NB4 (cell line): Measurements from ENCODE around the gene NTSR2.

Source experiments
- DNase-seq: peaks from one replicate; pipeline ENCODE4 v3.0.0; 2010; ENCODE audit warnings: low read depth
- H3K4me3 ChIP-seq: one replicate; pipeline ENCODE4 v1.5.1; 2011; ENCODE audit warnings: mild to moderate bottlenecking, low read depth, low read length, moderate library complexity
- MYC ChIP-seq: IDR thresholded peaks from 2 replicates; pipeline ENCODE4 v1.6.1; 2011; ENCODE audit warnings: low read depth, low read length
- POLR2A ChIP-seq: IDR thresholded peaks from 2 replicates; pipeline ENCODE4 v1.6.1; 2011; ENCODE audit warnings: mild to moderate bottlenecking; ENCODE audit not compliant: insufficient read length; ENCODE audit errors: extremely low read depth
- TF ChIP-seq, protein P1 (sequence below): IDR thresholded peaks from 2 replicates; pipeline ENCODE4 v1.6.1; 2011; ENCODE audit warnings: low read depth, low read length
- TF ChIP-seq, protein P2 (sequence below): IDR thresholded peaks from one replicate; pipeline ENCODE4 v1.5.1; 2012; ENCODE audit warnings: low read depth, low read length

NTSR2 gene

DNA sequence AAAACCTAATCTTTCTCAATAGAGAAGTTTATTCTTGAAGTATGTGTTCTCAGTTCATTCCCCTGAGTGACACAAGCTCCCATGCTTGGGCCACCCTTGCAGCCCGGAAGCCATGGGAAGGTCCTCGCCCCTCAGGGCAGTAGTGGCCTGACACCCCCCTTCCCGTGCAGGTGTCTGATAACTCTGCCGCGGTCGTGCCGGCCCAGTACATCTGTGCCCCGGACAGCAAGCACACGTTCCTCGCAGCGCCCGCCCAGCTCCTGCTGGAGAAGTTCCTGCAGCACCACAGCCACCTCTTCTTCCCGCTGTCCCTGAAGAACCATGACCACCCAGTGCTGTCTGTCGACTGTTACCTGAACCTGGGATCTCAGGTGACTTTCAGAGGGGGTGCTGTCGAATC lies 32.4 kb downstream of the NTSR2 start:
- H3K4me3 ChIP-seq, result no peak overlapping the region
- TF ChIP-seq, protein P1, sequence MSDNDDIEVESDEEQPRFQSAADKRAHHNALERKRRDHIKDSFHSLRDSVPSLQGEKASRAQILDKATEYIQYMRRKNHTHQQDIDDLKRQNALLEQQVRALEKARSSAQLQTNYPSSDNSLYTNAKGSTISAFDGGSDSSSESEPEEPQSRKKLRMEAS, result no peak
- TF ChIP-seq POLR2A, result no peak
- TF ChIP-seq MYC, result no peak
- TF ChIP-seq, protein P2, sequence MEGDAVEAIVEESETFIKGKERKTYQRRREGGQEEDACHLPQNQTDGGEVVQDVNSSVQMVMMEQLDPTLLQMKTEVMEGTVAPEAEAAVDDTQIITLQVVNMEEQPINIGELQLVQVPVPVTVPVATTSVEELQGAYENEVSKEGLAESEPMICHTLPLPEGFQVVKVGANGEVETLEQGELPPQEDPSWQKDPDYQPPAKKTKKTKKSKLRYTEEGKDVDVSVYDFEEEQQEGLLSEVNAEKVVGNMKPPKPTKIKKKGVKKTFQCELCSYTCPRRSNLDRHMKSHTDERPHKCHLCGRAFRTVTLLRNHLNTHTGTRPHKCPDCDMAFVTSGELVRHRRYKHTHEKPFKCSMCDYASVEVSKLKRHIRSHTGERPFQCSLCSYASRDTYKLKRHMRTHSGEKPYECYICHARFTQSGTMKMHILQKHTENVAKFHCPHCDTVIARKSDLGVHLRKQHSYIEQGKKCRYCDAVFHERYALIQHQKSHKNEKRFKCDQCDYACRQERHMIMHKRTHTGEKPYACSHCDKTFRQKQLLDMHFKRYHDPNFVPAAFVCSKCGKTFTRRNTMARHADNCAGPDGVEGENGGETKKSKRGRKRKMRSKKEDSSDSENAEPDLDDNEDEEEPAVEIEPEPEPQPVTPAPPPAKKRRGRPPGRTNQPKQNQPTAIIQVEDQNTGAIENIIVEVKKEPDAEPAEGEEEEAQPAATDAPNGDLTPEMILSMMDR, result no peak
- DNase-seq, result no peak

DNA sequence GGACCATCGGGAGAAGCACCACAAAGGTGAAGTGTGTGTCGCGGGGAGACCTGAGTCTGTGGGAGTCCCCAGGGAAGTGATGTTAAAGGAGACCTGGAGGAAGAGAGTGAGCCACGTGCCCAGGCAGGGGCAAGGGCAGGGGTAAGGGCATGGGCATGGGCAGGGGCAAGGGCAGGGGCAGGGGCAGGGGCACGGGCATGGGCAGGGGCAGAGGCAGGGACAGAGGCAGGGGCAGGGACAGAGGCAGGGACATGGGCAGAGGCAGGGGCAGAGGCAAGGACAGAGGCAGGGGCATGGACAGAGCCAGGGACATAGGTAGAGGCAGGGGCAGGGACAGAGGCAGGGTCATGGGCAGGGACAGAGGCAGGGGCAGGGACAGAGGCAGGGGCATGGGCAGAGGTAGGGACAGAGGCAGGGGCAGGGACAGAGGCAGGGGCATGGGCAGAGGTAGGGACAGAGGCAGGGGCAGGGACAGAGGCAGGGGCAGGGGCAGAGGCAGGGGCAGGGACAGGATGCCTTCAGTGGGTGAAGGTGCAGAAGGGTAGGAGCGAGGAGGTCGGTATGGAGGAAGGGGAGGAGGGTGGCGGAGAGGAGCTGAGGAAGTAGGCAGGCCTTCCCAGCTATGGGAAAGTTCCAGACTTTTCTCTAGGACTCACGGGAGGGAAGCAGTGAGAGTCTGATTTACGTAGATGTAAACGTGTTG lies 33.3 kb downstream of the NTSR2 start:
- no peak for DNase-seq
- TF ChIP-seq, protein P1, result no peak
- TF ChIP-seq POLR2A (no peak), MYC (no peak)
- TF ChIP-seq, protein P2, result no peak
- no peak overlapping the region for H3K4me3 ChIP-seq

- no peak overlapping the region for H3K4me3 ChIP-seq
- DNase-seq, result no peak
- TF ChIP-seq, protein P1, result no peak
- TF ChIP-seq, protein P2, result no peak
- no peak for TF ChIP-seq MYC
- TF ChIP-seq POLR2A, result no peak
These were observed 34.9 kb downstream of the NTSR2 start for GRCh38 chr2:11635141-11635540.

DNA sequence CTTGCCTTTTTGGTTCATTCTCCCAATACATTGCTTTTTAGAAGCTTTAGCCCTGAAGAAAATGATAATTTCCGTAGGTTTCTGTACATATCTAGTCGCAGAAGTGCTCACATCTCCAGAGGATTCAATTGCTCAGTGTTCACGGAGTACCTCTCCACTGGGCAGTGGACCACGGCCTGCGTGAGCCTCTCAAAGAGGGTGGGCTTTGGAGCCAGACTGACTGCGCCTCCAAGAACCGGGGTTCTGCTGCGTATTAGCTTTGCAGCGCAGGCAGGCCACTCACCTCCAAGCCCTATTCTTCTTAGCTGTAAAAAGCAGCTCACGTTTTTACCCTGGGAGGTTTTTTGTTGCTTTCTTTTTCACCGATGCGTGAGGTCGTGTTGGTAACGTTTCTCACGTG lies 35.4 kb downstream of the NTSR2 start:
- TF ChIP-seq POLR2A (no peak), MYC (no peak)
- TF ChIP-seq, protein P1, result no peak
- TF ChIP-seq, protein P2, result no peak
- H3K4me3 ChIP-seq, result no peak overlapping the region
- no peak for DNase-seq

- no peak overlapping the region for H3K4me3 ChIP-seq
- DNase-seq, result no peak
- no peak for TF ChIP-seq POLR2A
- TF ChIP-seq MYC, result no peak
- TF ChIP-seq, protein P1, result no peak
- TF ChIP-seq, protein P2, result no peak
These were observed 36.0 kb downstream of the NTSR2 start for GRCh38 chr2:11633923-11634478.
